C1 segment of cervical spinal cord (tissue), 14 donors: Measurements from ENCODE around the gene CYP2B6.
A peak's percentile ranks its signal among the peaks of the same experiment; 100 is the strongest.
"Not testable (repeated sequence)": the region's sequence is repeated elsewhere in the genome, so short reads cannot be mapped to it uniquely, and the experiment has no call there.

Experiments used
- DNase-seq, 14 donors: peaks; one replicate each; lab custom pipeline; 2025; lab: John Stamatoyannopoulos, UW

Gene CYP2B6

GRCh38 chr19:40990972-40991381 lies at the start of gene CYP2B6:
TSS of gene CYP2B6 (plus strand) at chr19:40991282. CDS start at chr19:40991306, 24 bp downstream.
- DNase-seq: no peak

- DNase-seq: no peak
Observed at GRCh38 chr19:40941481-40942219, 49.4 kb upstream of the CYP2B6 start.

GRCh38 chr19:40945645-40946044 lies 45.4 kb upstream of the CYP2B6 start:
- no peak for DNase-seq

- DNase-seq: no peak
Observed at GRCh38 chr19:40947114-40947513, 44.0 kb upstream of the CYP2B6 start.

GRCh38 chr19:40947573-40947972 lies 43.5 kb upstream of the CYP2B6 start:
- DNase-seq: no peak

GRCh38 chr19:40948580-40949299 lies 42.3 kb upstream of the CYP2B6 start:
- DNase-seq: no peak

GRCh38 chr19:40954573-40954972 lies 36.5 kb upstream of the CYP2B6 start:
- DNase-seq: no peak

- no peak for DNase-seq
Observed at GRCh38 chr19:40959338-40959737, 31.7 kb upstream of the CYP2B6 start.

- DNase-seq: no peak
Observed at GRCh38 chr19:40960062-40960685, 30.9 kb upstream of the CYP2B6 start.

GRCh38 chr19:40960780-40961179 lies 30.3 kb upstream of the CYP2B6 start:
- no peak for DNase-seq

GRCh38 chr19:40962460-40962961 lies 28.6 kb upstream of the CYP2B6 start:
- no peak for DNase-seq

- not testable (repeated sequence) for DNase-seq
Observed at GRCh38 chr19:40964361-40964760, 26.7 kb upstream of the CYP2B6 start.

- not testable (repeated sequence) for DNase-seq
Observed at GRCh38 chr19:40965351-40965750, 25.7 kb upstream of the CYP2B6 start.

GRCh38 chr19:40966591-40966990 lies 24.5 kb upstream of the CYP2B6 start:
- not testable (repeated sequence) for DNase-seq

GRCh38 chr19:40968065-40968464 lies 23.0 kb upstream of the CYP2B6 start:
- not testable (repeated sequence) for DNase-seq

GRCh38 chr19:40969721-40970120 lies 21.4 kb upstream of the CYP2B6 start:
- DNase-seq: not testable (repeated sequence)

GRCh38 chr19:40970396-40971345 lies 20.4 kb upstream of the CYP2B6 start:
- DNase-seq: not testable (repeated sequence)

GRCh38 chr19:40974633-40975037 lies 16.4 kb upstream of the CYP2B6 start:
- peak in 9 of 14 donors; percentile 0 to 28 (median 7) for DNase-seq

- no peak for DNase-seq
Observed at GRCh38 chr19:40976134-40976533, 14.9 kb upstream of the CYP2B6 start.

- DNase-seq: no peak
Observed at GRCh38 chr19:40976724-40977123, 14.4 kb upstream of the CYP2B6 start.

GRCh38 chr19:40979759-40980158 lies 11.3 kb upstream of the CYP2B6 start:
- DNase-seq: not testable (repeated sequence)
